C4-2B (cell line): Measurements from ENCODE around the gene ABCC2.

ENCODE experiments used
- ZFX ChIP-seq: fragments of 450-650 bp; IDR thresholded peaks from 2 replicates; pipeline ENCODE4 v1.6.1; 2017
- TF ChIP-seq, protein P1 (sequence below): fragments of 450-650 bp; conservative IDR thresholded peaks from 2 replicates; pipeline ENCODE4 v1.5.1; 2017; ENCODE audit warnings: mild to moderate bottlenecking

DNA sequence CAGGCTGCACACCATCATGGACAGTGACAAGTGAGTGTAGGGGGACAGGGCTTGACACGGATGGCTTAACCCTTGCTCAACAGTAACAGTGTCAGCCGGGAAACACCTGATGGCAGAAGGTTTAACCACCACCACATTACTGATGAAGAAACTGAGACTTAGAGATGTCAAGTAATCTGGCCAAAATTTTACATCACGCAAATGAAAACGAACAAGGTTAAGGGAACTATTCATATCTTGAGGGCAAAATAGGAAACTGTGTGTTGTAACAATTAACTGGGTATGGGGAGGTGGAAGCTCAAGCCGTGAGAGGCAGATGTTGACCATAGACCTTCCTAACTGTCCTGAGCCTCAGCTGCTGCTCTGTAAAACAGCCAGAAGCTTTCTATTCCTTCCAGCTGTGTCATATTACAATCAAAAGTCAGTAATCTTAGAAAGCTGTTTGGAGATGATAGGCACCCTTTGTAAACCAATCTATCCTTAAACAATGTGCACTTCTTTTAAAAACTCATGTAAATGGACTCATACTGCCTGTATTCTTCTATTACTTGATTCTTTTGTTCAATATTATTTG is 68.4 kb downstream of the ABCC2 start:
- TF ChIP-seq, protein P1, sequence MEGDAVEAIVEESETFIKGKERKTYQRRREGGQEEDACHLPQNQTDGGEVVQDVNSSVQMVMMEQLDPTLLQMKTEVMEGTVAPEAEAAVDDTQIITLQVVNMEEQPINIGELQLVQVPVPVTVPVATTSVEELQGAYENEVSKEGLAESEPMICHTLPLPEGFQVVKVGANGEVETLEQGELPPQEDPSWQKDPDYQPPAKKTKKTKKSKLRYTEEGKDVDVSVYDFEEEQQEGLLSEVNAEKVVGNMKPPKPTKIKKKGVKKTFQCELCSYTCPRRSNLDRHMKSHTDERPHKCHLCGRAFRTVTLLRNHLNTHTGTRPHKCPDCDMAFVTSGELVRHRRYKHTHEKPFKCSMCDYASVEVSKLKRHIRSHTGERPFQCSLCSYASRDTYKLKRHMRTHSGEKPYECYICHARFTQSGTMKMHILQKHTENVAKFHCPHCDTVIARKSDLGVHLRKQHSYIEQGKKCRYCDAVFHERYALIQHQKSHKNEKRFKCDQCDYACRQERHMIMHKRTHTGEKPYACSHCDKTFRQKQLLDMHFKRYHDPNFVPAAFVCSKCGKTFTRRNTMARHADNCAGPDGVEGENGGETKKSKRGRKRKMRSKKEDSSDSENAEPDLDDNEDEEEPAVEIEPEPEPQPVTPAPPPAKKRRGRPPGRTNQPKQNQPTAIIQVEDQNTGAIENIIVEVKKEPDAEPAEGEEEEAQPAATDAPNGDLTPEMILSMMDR, result no peak
- TF ChIP-seq ZFX, result no peak
